Endothelial cell of umbilical vein (primary cell): ENCODE results near the gene TTN.

Experiments
- EZH2 ChIP-seq: IDR thresholded peaks from 2 replicates; pipeline ENCODE4 v1.6.1; 2012; ENCODE audit warnings: borderline replicate concordance, low read depth, mild to moderate bottlenecking, moderate library complexity, low read length, inconsistent platforms; ENCODE audit not compliant: severe bottlenecking
- GATA2 ChIP-seq: IDR thresholded peaks from 2 replicates; pipeline ENCODE4 v1.7.0; 2011; ENCODE audit warnings: low read depth, mild to moderate bottlenecking, moderate library complexity, mixed read lengths, low read length; ENCODE audit not compliant: insufficient read length, insufficient read depth
- MYC ChIP-seq: IDR thresholded peaks from one replicate; pipeline ENCODE4 v1.6.1; 2011; ENCODE audit warnings: mild to moderate bottlenecking, low read depth, low read length
- POLR2A ChIP-seq: IDR thresholded peaks from 2 replicates; pipeline ENCODE4 v1.6.1; 2012; ENCODE audit warnings: low read depth, mild to moderate bottlenecking, control low read depth, low read length
- POLR2AphosphoS5 ChIP-seq: IDR thresholded peaks from 2 replicates; pipeline ENCODE4 v1.6.1; 2012; ENCODE audit warnings: low read depth, mild to moderate bottlenecking, control low read depth, low read length, moderate library complexity; ENCODE audit not compliant: insufficient read depth
- TF ChIP-seq, protein P1 (sequence below), 2 donors: IDR thresholded peaks; 1 replicate in 1 of 2; 2 replicates in 1 of 2; pipeline ENCODE4 v1.5.1; 2011; ENCODE audit warnings: low read length in 2 of 2, mild to moderate bottlenecking in 2 of 2, moderate library complexity in 2 of 2, control low read depth in 1 of 2, inconsistent platforms in 1 of 2, low read depth in 1 of 2; ENCODE audit not compliant: insufficient read depth in 1 of 2; ENCODE audit errors: extremely low read depth in 1 of 2

DNA sequence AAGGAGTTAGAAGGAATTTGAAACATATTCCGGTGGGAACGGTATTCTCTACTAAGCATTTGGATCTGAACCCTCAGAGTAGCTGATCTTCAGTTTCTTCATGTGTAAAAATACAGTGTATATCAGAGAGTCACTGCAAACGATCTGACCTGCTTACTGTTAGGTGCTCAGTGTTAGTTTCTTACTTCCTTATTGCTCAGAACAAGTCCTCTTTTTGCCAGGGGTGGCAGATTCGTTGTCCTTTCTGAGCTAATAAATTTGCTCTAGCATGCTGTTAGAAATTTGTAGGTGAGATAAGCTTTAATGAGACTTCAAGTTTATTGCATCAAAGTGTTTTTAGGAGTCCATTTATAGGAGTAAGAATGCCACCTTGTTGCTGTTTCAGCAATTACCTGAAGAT, 311.2 kb downstream of the TTN start:
- no peak for TF ChIP-seq GATA2
- no peak for TF ChIP-seq POLR2A
- TF ChIP-seq, protein P1, sequence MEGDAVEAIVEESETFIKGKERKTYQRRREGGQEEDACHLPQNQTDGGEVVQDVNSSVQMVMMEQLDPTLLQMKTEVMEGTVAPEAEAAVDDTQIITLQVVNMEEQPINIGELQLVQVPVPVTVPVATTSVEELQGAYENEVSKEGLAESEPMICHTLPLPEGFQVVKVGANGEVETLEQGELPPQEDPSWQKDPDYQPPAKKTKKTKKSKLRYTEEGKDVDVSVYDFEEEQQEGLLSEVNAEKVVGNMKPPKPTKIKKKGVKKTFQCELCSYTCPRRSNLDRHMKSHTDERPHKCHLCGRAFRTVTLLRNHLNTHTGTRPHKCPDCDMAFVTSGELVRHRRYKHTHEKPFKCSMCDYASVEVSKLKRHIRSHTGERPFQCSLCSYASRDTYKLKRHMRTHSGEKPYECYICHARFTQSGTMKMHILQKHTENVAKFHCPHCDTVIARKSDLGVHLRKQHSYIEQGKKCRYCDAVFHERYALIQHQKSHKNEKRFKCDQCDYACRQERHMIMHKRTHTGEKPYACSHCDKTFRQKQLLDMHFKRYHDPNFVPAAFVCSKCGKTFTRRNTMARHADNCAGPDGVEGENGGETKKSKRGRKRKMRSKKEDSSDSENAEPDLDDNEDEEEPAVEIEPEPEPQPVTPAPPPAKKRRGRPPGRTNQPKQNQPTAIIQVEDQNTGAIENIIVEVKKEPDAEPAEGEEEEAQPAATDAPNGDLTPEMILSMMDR (IDR thresholded peaks at IDR 0.05; ENCODE audit: extremely low read depth in 1 of 2, insufficient read depth in 1 of 2, low read depth in 1 of 2, low read length in 2 of 2) = no peak
- TF ChIP-seq MYC = no peak
- no peak for TF ChIP-seq POLR2AphosphoS5
- TF ChIP-seq EZH2 = no peak
